ENCODE data around the gene KCNQ2.

KCNQ2 gene

DNA sequence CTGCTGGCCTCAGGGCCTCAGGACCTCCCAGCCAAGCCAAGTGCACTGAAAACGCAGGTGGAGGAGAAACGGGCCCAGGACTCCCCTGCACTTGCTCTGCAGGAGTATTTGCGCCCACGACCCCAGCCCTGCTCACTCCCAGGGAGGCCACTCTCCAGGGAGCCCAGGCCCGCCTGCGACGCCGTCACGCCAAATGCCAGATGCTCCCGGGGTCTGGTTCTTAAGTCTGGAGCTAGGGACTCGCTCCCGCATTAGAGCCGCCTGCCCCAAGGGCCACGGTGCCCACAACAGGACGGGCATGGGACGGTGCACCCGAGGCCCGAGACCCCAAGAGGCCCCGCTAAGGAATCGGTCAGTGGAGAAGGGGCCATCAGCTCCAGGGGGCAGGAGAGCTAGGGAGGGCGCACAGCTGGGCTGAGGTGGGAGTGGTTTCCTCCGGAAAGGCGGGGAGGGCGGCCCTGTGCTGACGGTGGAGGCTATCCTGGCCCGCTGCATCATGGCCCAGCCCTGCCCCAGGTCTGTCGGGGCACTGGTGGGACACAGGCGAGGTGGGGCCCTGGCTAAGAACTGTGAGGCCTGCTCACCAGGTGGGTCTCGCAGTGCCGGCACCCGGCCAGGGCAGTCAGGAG lies 67.2 kb downstream of the KCNQ2 start:
- Mint-ChIP-seq H3K4me1 (no peaks in the 10 kb centered on the region), H3K36me3 (ENCODE audit: low read depth) (no peaks in the 10 kb centered on the region), H3K27ac (no peak overlapping the region), H3K9me3 (no peaks in the 10 kb centered on the region), H3K27me3 (ENCODE audit: low read depth) (peaks cover 19% of the 10 kb centered on the region), H3K4me3 (no peak overlapping the region)
- TF ChIP-seq, protein P1, sequence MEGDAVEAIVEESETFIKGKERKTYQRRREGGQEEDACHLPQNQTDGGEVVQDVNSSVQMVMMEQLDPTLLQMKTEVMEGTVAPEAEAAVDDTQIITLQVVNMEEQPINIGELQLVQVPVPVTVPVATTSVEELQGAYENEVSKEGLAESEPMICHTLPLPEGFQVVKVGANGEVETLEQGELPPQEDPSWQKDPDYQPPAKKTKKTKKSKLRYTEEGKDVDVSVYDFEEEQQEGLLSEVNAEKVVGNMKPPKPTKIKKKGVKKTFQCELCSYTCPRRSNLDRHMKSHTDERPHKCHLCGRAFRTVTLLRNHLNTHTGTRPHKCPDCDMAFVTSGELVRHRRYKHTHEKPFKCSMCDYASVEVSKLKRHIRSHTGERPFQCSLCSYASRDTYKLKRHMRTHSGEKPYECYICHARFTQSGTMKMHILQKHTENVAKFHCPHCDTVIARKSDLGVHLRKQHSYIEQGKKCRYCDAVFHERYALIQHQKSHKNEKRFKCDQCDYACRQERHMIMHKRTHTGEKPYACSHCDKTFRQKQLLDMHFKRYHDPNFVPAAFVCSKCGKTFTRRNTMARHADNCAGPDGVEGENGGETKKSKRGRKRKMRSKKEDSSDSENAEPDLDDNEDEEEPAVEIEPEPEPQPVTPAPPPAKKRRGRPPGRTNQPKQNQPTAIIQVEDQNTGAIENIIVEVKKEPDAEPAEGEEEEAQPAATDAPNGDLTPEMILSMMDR (IDR thresholded peaks at IDR 0.05; ENCODE audit: unreplicated experiment in 3 of 3): no peak

DNA sequence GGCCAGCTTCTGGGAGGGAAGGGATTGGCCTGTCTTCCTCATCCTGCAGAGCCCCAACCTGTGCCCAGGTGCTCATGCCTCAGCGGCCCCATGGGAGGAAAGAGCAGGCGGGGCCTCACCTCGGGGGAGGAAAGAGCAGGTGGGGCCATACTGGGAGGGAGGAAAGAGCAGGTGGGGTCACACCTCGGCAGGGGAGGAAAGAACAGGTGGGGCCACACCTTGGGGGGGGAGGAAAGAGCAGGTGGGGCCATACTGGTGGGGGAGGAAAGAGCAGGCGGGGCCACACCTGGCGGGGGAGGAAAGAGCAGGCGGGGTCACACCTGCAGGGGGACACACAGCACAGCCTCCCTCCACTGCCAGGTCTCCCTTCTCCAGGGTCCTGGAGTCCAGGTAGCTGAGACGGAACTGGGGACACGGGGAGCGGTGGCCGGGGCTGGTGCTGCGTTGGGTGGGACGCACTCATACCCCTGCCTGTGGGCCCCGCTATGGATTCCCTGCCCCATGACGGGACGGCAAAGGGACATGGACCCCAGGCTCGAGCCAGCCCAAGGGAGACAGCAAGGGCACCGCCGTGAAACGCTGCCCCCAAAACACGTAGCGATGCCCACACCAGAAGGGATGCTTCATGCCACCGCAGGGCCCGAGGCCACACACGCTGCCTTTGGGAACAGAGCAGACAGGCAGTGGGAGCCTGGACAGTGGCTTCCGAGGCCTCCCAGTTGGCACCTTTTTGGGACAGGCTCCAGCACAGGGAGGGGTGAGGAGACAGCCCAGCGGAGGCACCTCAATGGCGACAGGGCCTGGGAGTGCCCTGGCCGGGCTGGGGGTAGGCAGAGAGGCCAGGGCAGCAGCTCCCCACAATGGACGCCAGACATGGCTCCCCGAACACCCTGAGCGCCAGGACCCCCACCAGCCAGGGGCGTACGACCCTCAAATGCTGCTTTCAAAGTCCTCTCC lies 68.0 kb downstream of the KCNQ2 start:
- Mint-ChIP-seq H3K27ac (no peak overlapping the region), H3K27me3 (ENCODE audit: low read depth) (peaks cover 19% of the 10 kb centered on the region), H3K4me1 (no peaks in the 10 kb centered on the region), H3K36me3 (ENCODE audit: low read depth) (no peaks in the 10 kb centered on the region), H3K4me3 (no peak overlapping the region), H3K9me3 (no peaks in the 10 kb centered on the region)
- TF ChIP-seq, protein P1 (IDR thresholded peaks at IDR 0.05; ENCODE audit: unreplicated experiment in 3 of 3): no peak

DNA sequence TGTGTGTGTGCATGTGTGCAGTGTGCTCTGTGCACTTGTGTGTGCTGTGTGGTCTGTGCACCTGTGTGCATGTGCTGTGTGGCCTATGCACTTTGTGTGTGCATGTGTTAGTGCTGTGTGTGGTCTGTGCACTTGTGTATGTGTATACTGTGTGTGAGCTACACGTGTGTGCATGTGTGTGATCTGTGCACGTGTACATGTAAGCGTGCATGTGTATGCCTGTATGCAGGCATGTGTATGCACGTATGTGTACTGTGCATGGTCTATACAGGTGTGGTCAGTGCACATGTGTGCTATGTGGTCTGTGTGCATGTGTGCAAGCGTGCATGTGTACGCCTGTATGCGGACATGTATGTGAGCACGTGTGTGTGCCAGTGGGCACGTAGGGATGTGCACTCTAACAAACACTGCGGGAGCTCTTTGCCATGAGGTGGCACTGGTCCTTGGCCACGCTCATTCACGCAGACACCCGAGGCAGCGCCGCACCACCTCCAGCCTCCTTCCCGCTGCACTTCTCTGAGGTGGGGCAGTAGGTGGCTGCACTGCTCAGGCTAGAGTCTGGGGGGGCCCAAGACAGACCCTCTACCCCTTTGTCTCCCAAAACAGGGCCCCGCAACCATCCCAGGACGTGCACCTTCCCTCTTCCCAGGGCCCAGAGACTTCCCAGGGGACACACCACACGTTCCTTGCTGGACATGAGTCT lies 68.9 kb downstream of the KCNQ2 start:
- TF ChIP-seq, protein P1 (IDR thresholded peaks at IDR 0.05; ENCODE audit: unreplicated experiment in 3 of 3): no peak
- Mint-ChIP-seq H3K27me3 (ENCODE audit: low read depth) (peaks cover 19% of the 10 kb centered on the region), H3K4me1 (no peaks in the 10 kb centered on the region), H3K36me3 (ENCODE audit: low read depth) (no peaks in the 10 kb centered on the region), H3K27ac (no peak overlapping the region), H3K4me3 (no peak overlapping the region), H3K9me3 (no peaks in the 10 kb centered on the region)

DNA sequence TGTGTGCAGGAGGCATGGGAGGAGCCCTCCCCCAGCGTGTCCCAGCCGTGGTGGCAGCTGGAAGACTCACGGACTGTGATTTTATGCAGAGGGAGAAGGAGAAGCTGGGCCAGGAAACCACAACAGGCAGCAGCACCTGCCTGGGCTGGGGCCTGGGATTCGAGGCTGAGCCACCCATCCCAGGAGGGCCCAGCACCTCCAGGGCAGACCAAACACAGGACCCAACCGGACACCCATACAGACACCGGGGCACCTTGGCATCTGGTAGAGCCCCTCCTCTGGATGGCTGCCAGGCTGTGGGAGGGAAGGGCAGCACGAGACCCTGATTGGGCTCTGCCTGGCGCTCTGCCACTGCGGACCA lies 69.6 kb downstream of the KCNQ2 start:
- TF ChIP-seq, protein P1 (IDR thresholded peaks at IDR 0.05; ENCODE audit: unreplicated experiment in 3 of 3): no peak
- Mint-ChIP-seq H3K27me3 (ENCODE audit: low read depth) (peaks cover 19% of the 10 kb centered on the region), H3K4me1 (no peaks in the 10 kb centered on the region), H3K36me3 (ENCODE audit: low read depth) (no peaks in the 10 kb centered on the region), H3K27ac (no peak overlapping the region), H3K9me3 (no peaks in the 10 kb centered on the region), H3K4me3 (no peak overlapping the region)

DNA sequence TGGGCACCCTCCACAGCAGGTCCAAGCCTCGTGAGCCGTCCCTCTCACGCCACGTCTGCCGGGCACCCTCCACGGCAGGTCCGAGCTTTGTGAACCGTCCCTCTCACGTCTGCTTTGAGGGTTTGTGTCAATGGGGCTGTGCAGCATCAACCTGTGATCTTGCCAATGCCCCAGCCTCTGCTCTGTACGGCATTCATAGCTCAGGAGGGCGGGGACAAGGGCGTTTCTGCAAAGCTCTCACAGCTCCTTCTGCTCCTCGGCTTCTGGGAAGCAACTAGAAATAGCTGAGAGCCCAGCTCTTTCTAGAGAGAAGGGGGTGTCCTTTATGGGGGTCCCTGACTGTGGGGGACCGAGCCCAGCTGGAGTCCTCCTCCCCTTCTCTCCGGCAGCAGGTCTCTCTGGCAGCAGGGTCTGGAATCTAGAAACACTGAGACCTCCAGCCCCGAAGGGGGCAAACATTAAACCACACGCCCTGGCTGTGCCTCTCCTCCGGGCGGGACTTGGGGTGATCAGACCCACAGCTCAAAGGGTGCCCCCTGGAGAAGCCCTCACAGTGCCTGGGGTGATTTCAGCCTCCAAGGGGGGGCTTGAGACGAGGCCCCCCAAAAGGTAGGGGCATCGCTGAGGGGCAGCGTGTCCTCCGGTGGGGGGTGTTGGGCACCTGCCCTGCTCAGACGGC lies 70.1 kb downstream of the KCNQ2 start:
- Mint-ChIP-seq H3K4me1 (no peaks in the 10 kb centered on the region), H3K27ac (peak overlapping the region in 1 of 3 experiments; percentile 51), H3K27me3 (ENCODE audit: low read depth) (peaks cover 22% of the 10 kb centered on the region), H3K9me3 (no peaks in the 10 kb centered on the region), H3K4me3 (no peak overlapping the region), H3K36me3 (ENCODE audit: low read depth) (no peaks in the 10 kb centered on the region)
- TF ChIP-seq, protein P1 (IDR thresholded peaks at IDR 0.05; ENCODE audit: unreplicated experiment in 3 of 3): no peak

Data from nephron (organoid).